Endothelial cell of umbilical vein (primary cell): ENCODE measurements around the gene FXYD7. TPM values are rescaled to one million over a fixed set of nuclear protein-coding genes. Genes with fewer than 3 reads are reported as not detected.

Experiments used
- BruUV-seq: library from RNA; stranded (reverse); fragments of 400-500 nt; replicated peaks from 2 replicates; lab custom pipeline; 2021; lab: Mats Ljungman, UMichigan
- CTCF ChIA-PET: fragments of 300-600, 350-600 bp; sonication (Branson Sonifier 250); formaldehyde crosslinking; loops from one replicate; lab custom pipeline; 2021; ENCODE audit warnings: antibody characterized with exemption, inconsistent platforms; lab: Charles Lee
- POLR2A ChIA-PET: fragments of 300-600, 350-600 bp; sonication (Branson Sonifier 250); formaldehyde crosslinking; loops from one replicate; lab custom pipeline; 2021; ENCODE audit warnings: antibody characterized with exemption, inconsistent platforms; lab: Charles Lee
- DNase-seq: peaks from one replicate; pipeline ENCODE4 v3.0.0-alpha.2; 2011; ENCODE audit warnings: low read depth, low spot score
- FAIRE-seq: peaks from 2 replicates; lab custom pipeline; 2011; peaks lifted over from hg19 to GRCh38; lab: Jason Lieb, UNC
- H2AFZ ChIP-seq: 2 replicates; pipeline ENCODE4 v1.6.0; 2012; ENCODE audit warnings: low read depth, low read length, control low read depth, inconsistent platforms
- H3K27ac ChIP-seq: 2 replicates; pipeline ENCODE4 v1.5.1; 2011; ENCODE audit warnings: low read depth, mild to moderate bottlenecking, control low read depth, low read length, moderate library complexity; ENCODE audit not compliant: insufficient read depth
- H3K27me3 ChIP-seq, 2 experiments: 2 replicates each; pipeline versions ENCODE4 v1.6.0 to v1.6.1; 2011; ENCODE audit warnings: low read length in 2 of 2, mixed read lengths in 1 of 2; ENCODE audit not compliant: control insufficient read depth in 2 of 2, insufficient read depth in 2 of 2
- H3K36me3 ChIP-seq, 2 experiments: 2 replicates in 1 of 2; 3 replicates in 1 of 2; pipeline ENCODE4 v1.5.1; 2011; ENCODE audit warnings: low read length in 2 of 2, mild to moderate bottlenecking in 1 of 2, moderate library complexity in 1 of 2; ENCODE audit not compliant: control insufficient read depth in 2 of 2, insufficient read depth in 2 of 2; ENCODE audit errors: extremely low read depth in 1 of 2
- H3K4me1 ChIP-seq: 3 replicates; pipeline ENCODE4 v1.5.1; 2011; ENCODE audit warnings: mild to moderate bottlenecking, low read length; ENCODE audit not compliant: control insufficient read depth, insufficient read depth; ENCODE audit errors: extremely low read depth
- H3K4me2 ChIP-seq: 2 replicates; pipeline ENCODE4 v1.6.1; 2011; ENCODE audit warnings: low read length, control low read depth, mixed read lengths; ENCODE audit not compliant: insufficient read depth
- H3K4me3 ChIP-seq, 3 experiments: fragments of 200-600 bp in 1 of 3; sonication (generic), shearing (Covaris generic) in 1 of 3; replicated peaks in 1 of 3; 2 replicates each; pipeline ENCODE4 v1.5.1; 2011 to 2016; ENCODE audit warnings: control low read depth in 3 of 3, low read length in 3 of 3, mild to moderate bottlenecking in 2 of 3, inconsistent platforms in 1 of 3, low read depth in 1 of 3, moderate library complexity in 1 of 3; ENCODE audit not compliant: insufficient read depth in 1 of 3
- H3K79me2 ChIP-seq: 2 replicates; pipeline ENCODE4 v1.6.0; 2012; ENCODE audit warnings: low read length, inconsistent platforms; ENCODE audit not compliant: control insufficient read depth, insufficient read depth
- H3K9ac ChIP-seq: replicated peaks from 2 replicates; pipeline ENCODE3; 2011; ENCODE audit warnings: low read length, control low read depth; ENCODE audit not compliant: insufficient read depth; ENCODE audit errors: extremely low read depth
- H3K9me1 ChIP-seq: replicated peaks from 3 replicates; pipeline ENCODE4 v1.6.0; 2011; ENCODE audit warnings: mild to moderate bottlenecking, low read length; ENCODE audit not compliant: control insufficient read depth, insufficient read depth; ENCODE audit errors: extremely low read depth
- H3K9me3 ChIP-seq: replicated peaks from 2 replicates; pipeline ENCODE4 v1.5.1; 2012; ENCODE audit warnings: low read length, inconsistent platforms; ENCODE audit not compliant: control insufficient read depth, insufficient read depth
- H4K20me1 ChIP-seq: replicated peaks from 2 replicates; pipeline ENCODE3; 2011; ENCODE audit warnings: mild to moderate bottlenecking, low read length; ENCODE audit not compliant: control insufficient read depth, insufficient read depth; ENCODE audit errors: extremely low read depth
- CTCF ChIP-seq, 2 donors: IDR thresholded peaks; 1 replicate in 1 of 2; 2 replicates in 1 of 2; pipeline ENCODE4 v1.5.1; 2011; ENCODE audit warnings: low read length in 2 of 2, mild to moderate bottlenecking in 2 of 2, moderate library complexity in 2 of 2, control low read depth in 1 of 2, inconsistent platforms in 1 of 2, low read depth in 1 of 2; ENCODE audit not compliant: insufficient read depth in 1 of 2; ENCODE audit errors: extremely low read depth in 1 of 2
- MAX ChIP-seq: IDR thresholded peaks from 2 replicates; pipeline ENCODE4 v1.6.1; 2011; ENCODE audit not compliant: insufficient read depth, insufficient read length
- dilution Hi-C: fragments of 300-500 bp; cut with MboI; formaldehyde crosslinking; loops from one replicate; pipeline ENCODE4 v1.15.0; 2019; ENCODE audit warnings: low sequenced_read_pairs; ENCODE audit not compliant: extremely low pct_ligation_motif_present
- intact Hi-C: fragments of 100-400 bp; cut with micrococcal nuclease; formaldehyde crosslinking; loops from one replicate; pipeline ENCODE4 v1.10.0; 2022
- polyA plus RNA-seq, 4 experiments: library from polyadenylated mRNA; depleted of rRNA in 3 of 4; stranded (reverse) in 3 of 4; unstranded in 1 of 4; fragments of >200 nt; gene quantifications; 2 replicates each; pipeline versions ENCODE4 v1.2.1 to v1.2.3, GENCODE V29; 2011 to 2012; ENCODE audit warnings: missing spikeins in 1 of 4
- total RNA-seq: library from RNA; stranded (reverse); gene quantifications from 2 replicates; pipeline ENCODE4 v1.2.3, GENCODE V29; 2021

Gene FXYD7
- total and polyA plus RNA-seq, 2 donors (not counting 3 experiments of a cell fraction or from before 2014, with no cell fraction given) = not detected

GRCh38 chr19:35106291-35106583 lies 36.8 kb upstream of the FXYD7 start:
- H3K36me3 ChIP-seq = no peaks in the 10 kb centered on the region
- no peaks in the 10 kb centered on the region for H4K20me1 ChIP-seq
- no peak overlapping the region for H3K27ac ChIP-seq
- no peak for TF ChIP-seq CTCF (IDR thresholded peaks at IDR 0.05; ENCODE audit: extremely low read depth in 1 of 2, insufficient read depth in 1 of 2, low read depth in 1 of 2, low read length in 2 of 2)
- dilution Hi-C loops (no loop called here), intact Hi-C loops (no loop called here)
- CTCF ChIA-PET = no interaction called here
- no peaks in the 10 kb centered on the region for H3K79me2 ChIP-seq
- no peaks in the 10 kb centered on the region for H3K9me1 ChIP-seq
- H3K27me3 ChIP-seq = no peaks in the 10 kb centered on the region
- H3K9ac ChIP-seq = no peak overlapping the region
- no peak for FAIRE-seq
- POLR2A ChIA-PET = no interaction called here
- no peak overlapping the region for H2AFZ ChIP-seq
- no peak for DNase-seq
- H3K4me2 ChIP-seq = no peak overlapping the region
- H3K4me3 ChIP-seq = no peak overlapping the region
- no TSS peak for BruUV-seq
- H3K9me3 ChIP-seq = no peaks in the 10 kb centered on the region
- no peaks in the 10 kb centered on the region for H3K4me1 ChIP-seq

GRCh38 chr19:35106898-35107541 lies 36.0 kb upstream of the FXYD7 start:
- no peaks in the 10 kb centered on the region for H4K20me1 ChIP-seq
- no peak overlapping the region for H3K4me2 ChIP-seq
- no peak for FAIRE-seq
- dilution Hi-C loops (no loop called here), intact Hi-C loops (no loop called here)
- no peak overlapping the region for H3K9ac ChIP-seq
- no peak for TF ChIP-seq MAX
- ChIA-PET POLR2A (no interaction called here), CTCF (no interaction called here)
- no peaks in the 10 kb centered on the region for H3K79me2 ChIP-seq
- H3K9me3 ChIP-seq = no peaks in the 10 kb centered on the region
- no peaks in the 10 kb centered on the region for H3K36me3 ChIP-seq
- no peak for DNase-seq
- H3K27me3 ChIP-seq = no peaks in the 10 kb centered on the region
- no peaks in the 10 kb centered on the region for H3K4me1 ChIP-seq
- H3K27ac ChIP-seq = no peak overlapping the region
- no peaks in the 10 kb centered on the region for H3K9me1 ChIP-seq
- H3K4me3 ChIP-seq = no peak overlapping the region
- H2AFZ ChIP-seq = no peak overlapping the region
- no TSS peak for BruUV-seq
